Measurements from ENCODE around the gene ZMYM4.
"Not testable (repeated sequence)": the region's sequence is repeated elsewhere in the genome, so short reads cannot be mapped to it uniquely, and the experiment has no call there.

Gene ZMYM4

DNA sequence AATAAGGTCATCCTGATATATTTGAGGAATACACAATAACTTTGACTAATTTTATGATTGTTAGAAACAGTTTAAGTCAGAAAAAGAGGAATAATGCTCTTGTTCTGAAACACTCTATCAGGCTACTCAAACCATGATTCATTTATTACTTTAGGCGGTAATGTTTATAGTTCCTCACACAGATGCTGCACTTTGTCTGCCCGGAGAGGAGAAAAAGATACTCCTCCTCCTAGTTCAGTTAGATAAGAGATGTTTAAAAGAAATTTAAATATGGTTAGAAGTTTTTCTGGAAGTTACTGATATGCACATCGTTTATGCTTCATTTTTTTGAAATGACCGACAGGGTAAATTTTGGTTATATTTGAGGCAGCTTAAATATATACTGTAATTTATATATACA lies 103.0 kb downstream of the ZMYM4 start:
- no peaks in the 10 kb centered on the region for H3K27me3 ChIP-seq (replicated peaks in 2 of 5; ENCODE audit: control insufficient read depth in 4 of 5, insufficient read depth in 5 of 5, low read length in 4 of 5)
- DNase-seq, result peak in 2 of 3 donors; percentile 32 to 56
- no peaks in the 10 kb centered on the region for H3K9me3 ChIP-seq (ENCODE audit: control extremely low read depth in 1 of 5, control insufficient read depth in 4 of 5, insufficient read depth in 2 of 5, low read depth in 1 of 5, low read length in 4 of 5)
- H3K27ac ChIP-seq (ENCODE audit: insufficient read depth in 1 of 2, low read depth in 1 of 2, low read length in 2 of 2, poor library complexity in 1 of 2, severe bottlenecking in 2 of 2), result peak overlapping the region in 1 of 2 experiments; percentile 14
- no peak overlapping the region for H3K4me3 ChIP-seq (ENCODE audit: control insufficient read depth in 1 of 7, extremely low read depth in 1 of 7, insufficient read depth in 4 of 7, low read depth in 2 of 7, low read length in 6 of 7)
- ChIA-PET POLR2A (no interaction called here), CTCF (no interaction called here)
- peaks cover 0 to 5% (median 5%) of the 10 kb centered on the region in 4 experiments for H3K36me3 ChIP-seq (ENCODE audit: control insufficient read depth in 4 of 4, insufficient read depth in 4 of 4, low read length in 3 of 4)
- peaks cover 0 to 16% (median 7%) of the 10 kb centered on the region in 4 experiments for H3K4me1 ChIP-seq (ENCODE audit: control extremely low read depth in 1 of 4, control insufficient read depth in 4 of 4, insufficient read depth in 4 of 4, low read length in 3 of 4)
- no CpG with 5 or more reads among the region's 4 CpGs for WGBS (ENCODE audit: insufficient coverage)

DNA sequence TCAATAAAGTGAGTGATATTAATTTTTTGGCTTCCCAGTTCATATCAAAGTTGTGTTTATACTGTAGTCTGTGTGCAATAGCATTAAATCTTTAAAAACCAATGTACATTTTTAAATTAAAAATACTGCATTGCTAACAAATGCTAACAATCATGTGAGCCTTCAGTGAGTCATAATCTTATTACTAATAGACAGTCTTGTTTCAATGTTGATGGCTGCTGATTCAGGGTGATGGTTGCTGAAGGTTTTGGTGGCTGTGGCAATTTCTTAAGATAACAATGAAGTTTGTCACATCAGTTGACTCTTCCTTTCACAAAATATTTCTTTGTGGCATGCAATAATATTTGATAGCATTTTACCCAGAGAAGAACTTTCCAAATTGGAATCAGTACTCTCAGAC lies 109.0 kb downstream of the ZMYM4 start:
- POLR2A ChIA-PET, result no interaction called here
- CTCF ChIA-PET, result no interaction called here
- no peak for DNase-seq

DNA sequence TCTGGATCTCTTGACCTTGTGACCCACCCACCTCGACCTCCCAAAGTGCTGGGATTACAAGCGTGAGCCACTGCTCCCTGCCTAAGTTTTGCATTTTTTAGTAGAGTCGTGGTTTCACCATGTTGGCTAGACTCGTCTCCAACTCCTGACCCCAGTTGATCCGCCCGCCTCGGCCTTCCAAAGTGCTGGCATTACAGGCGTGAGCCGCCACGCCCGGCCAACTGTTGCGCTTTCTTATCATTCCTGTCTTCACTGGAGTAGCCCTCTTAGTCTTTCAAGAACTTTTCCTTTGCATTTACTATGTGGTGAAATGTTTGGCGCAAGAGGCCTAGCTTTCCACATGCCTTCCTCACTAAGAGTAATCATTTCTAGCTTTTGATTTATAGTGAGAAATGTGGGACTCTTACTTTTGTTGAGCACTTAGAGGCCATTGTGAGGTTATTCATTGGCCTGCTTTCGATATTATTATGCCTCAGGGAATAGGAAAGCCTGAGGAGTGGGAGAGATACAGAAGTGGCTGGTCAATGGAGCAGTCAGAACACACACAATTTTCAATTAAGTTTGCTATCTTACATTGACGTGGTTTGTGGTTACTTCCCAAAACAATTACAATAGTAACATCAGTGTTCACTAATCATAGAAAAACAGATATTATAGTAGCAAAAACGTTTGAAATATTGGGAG lies 111.0 kb downstream of the ZMYM4 start:
- POLR2A ChIA-PET, result no interaction called here
- H3K27ac ChIP-seq (ENCODE audit: insufficient read depth in 1 of 2, low read depth in 1 of 2, low read length in 2 of 2, poor library complexity in 1 of 2, severe bottlenecking in 2 of 2), result no peak overlapping the region

More for the DNA sequence above, 109.0 kb downstream of the ZMYM4 start:
- Histone ChIP-seq H3K36me3 (ENCODE audit: control insufficient read depth in 4 of 4, insufficient read depth in 4 of 4, low read length in 3 of 4) (peaks cover 3 to 16% (median 8%) of the 10 kb centered on the region in 4 experiments), H3K4me1 (ENCODE audit: control extremely low read depth in 1 of 4, control insufficient read depth in 4 of 4, insufficient read depth in 4 of 4, low read length in 3 of 4) (no peaks in the 10 kb centered on the region), H3K27ac (ENCODE audit: insufficient read depth in 1 of 2, low read depth in 1 of 2, low read length in 2 of 2, poor library complexity in 1 of 2, severe bottlenecking in 2 of 2) (no peak overlapping the region), H3K9me3 (ENCODE audit: control extremely low read depth in 1 of 5, control insufficient read depth in 4 of 5, insufficient read depth in 2 of 5, low read depth in 1 of 5, low read length in 4 of 5) (no peaks in the 10 kb centered on the region), H3K27me3 (replicated peaks in 2 of 5; ENCODE audit: control insufficient read depth in 4 of 5, insufficient read depth in 5 of 5, low read length in 4 of 5) (no peaks in the 10 kb centered on the region), H3K4me3 (ENCODE audit: control insufficient read depth in 1 of 7, extremely low read depth in 1 of 7, insufficient read depth in 4 of 7, low read depth in 2 of 7, low read length in 6 of 7) (no peak overlapping the region)

DNA sequence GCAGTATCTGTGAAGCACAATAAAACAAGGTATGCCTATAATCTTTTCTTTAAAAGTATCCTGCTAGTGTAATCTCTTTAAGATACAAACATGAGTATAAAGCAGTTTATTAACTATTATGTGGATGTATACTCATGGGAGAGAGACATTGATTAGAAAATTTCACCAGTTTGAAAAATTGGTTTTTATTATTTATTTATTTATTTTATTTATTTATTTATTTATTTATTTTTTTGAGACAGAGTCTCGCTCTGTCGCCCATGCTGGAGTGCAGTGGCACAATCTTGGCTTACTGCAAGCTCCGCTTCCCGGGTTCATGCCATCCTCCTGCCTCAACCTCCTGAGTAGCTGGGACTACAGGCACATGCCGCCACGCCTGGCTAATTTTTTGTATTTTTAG lies 111.6 kb downstream of the ZMYM4 start:
- H3K27ac ChIP-seq (ENCODE audit: insufficient read depth in 1 of 2, low read depth in 1 of 2, low read length in 2 of 2, poor library complexity in 1 of 2, severe bottlenecking in 2 of 2); CTCF ChIA-PET; H3K27me3 ChIP-seq (replicated peaks in 2 of 5; ENCODE audit: control insufficient read depth in 4 of 5, insufficient read depth in 5 of 5, low read length in 4 of 5); H3K9me3 ChIP-seq (ENCODE audit: control extremely low read depth in 1 of 5, control insufficient read depth in 4 of 5, insufficient read depth in 2 of 5, low read depth in 1 of 5, low read length in 4 of 5); DNase-seq; H3K4me3 ChIP-seq (ENCODE audit: control insufficient read depth in 1 of 7, extremely low read depth in 1 of 7, insufficient read depth in 4 of 7, low read depth in 2 of 7, low read length in 6 of 7); H3K4me1 ChIP-seq (ENCODE audit: control extremely low read depth in 1 of 4, control insufficient read depth in 4 of 4, insufficient read depth in 4 of 4, low read length in 3 of 4): not testable (repeated sequence)
- peaks cover 3 to 16% (median 11%) of the 10 kb centered on the region in 4 experiments for H3K36me3 ChIP-seq (ENCODE audit: control insufficient read depth in 4 of 4, insufficient read depth in 4 of 4, low read length in 3 of 4)
- POLR2A ChIA-PET, result interaction anchor here (0.7 kb wide), 1 partner anchor 23 kb away, joined by 5 read pairs; no protein-coding TSS in a partner anchor
- WGBS (ENCODE audit: insufficient coverage), result 93% methylated on average over 5 of the region's 6 CpGs

More for the DNA sequence above, 111.0 kb downstream of the ZMYM4 start:
- Histone ChIP-seq H3K9me3 (ENCODE audit: control extremely low read depth in 1 of 5, control insufficient read depth in 4 of 5, insufficient read depth in 2 of 5, low read depth in 1 of 5, low read length in 4 of 5) (no peaks in the 10 kb centered on the region), H3K4me3 (ENCODE audit: control insufficient read depth in 1 of 7, extremely low read depth in 1 of 7, insufficient read depth in 4 of 7, low read depth in 2 of 7, low read length in 6 of 7) (no peak overlapping the region), H3K27me3 (replicated peaks in 2 of 5; ENCODE audit: control insufficient read depth in 4 of 5, insufficient read depth in 5 of 5, low read length in 4 of 5) (no peaks in the 10 kb centered on the region), H3K4me1 (ENCODE audit: control extremely low read depth in 1 of 4, control insufficient read depth in 4 of 4, insufficient read depth in 4 of 4, low read length in 3 of 4) (no peaks in the 10 kb centered on the region), H3K36me3 (ENCODE audit: control insufficient read depth in 4 of 4, insufficient read depth in 4 of 4, low read length in 3 of 4) (peaks cover 3 to 16% (median 8%) of the 10 kb centered on the region in 4 experiments)
- WGBS (ENCODE audit: insufficient coverage), result 99% methylated on average over 12 of the region's 16 CpGs
- DNase-seq, result no peak
- CTCF ChIA-PET, result no interaction called here

GRCh38 chr1:35382107-35382506 lies 113.6 kb downstream of the ZMYM4 start:
- WGBS (ENCODE audit: insufficient coverage), result no CpG with 5 or more reads among the region's 4 CpGs
- H3K9me3 ChIP-seq (ENCODE audit: control extremely low read depth in 1 of 5, control insufficient read depth in 4 of 5, insufficient read depth in 2 of 5, low read depth in 1 of 5, low read length in 4 of 5), result no peaks in the 10 kb centered on the region
- no peaks in the 10 kb centered on the region for H3K4me1 ChIP-seq (ENCODE audit: control extremely low read depth in 1 of 4, control insufficient read depth in 4 of 4, insufficient read depth in 4 of 4, low read length in 3 of 4)
- H3K36me3 ChIP-seq (ENCODE audit: control insufficient read depth in 4 of 4, insufficient read depth in 4 of 4, low read length in 3 of 4), result peaks cover 8 to 31% (median 21%) of the 10 kb centered on the region in 4 experiments
- DNase-seq, result no peak
- CTCF ChIA-PET, result no interaction called here
- H3K27ac ChIP-seq (ENCODE audit: insufficient read depth in 1 of 2, low read depth in 1 of 2, low read length in 2 of 2, poor library complexity in 1 of 2, severe bottlenecking in 2 of 2), result no peak overlapping the region
- no peaks in the 10 kb centered on the region for H3K27me3 ChIP-seq (replicated peaks in 2 of 5; ENCODE audit: control insufficient read depth in 4 of 5, insufficient read depth in 5 of 5, low read length in 4 of 5)
- POLR2A ChIA-PET, result no interaction called here
- no peak overlapping the region for H3K4me3 ChIP-seq (ENCODE audit: control insufficient read depth in 1 of 7, extremely low read depth in 1 of 7, insufficient read depth in 4 of 7, low read depth in 2 of 7, low read length in 6 of 7)

DNA sequence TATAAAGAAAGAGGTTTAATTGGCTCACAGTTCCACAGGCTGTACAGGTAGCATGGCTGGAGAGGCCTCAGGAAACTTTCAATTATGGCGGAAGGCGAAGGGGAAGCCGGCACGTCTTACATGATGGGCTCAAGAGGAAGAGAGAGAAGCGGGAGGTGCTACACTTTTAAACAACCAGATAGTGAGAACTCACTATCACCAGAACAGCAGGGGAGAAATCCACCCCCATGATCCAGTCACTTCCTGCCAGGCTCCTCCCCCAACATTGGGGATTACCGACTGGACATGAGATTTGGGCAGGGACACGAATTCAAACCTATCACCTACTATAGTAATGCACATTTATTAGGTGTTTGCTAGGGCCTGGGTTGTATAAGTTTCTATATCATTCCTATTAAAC lies 117.8 kb downstream of the ZMYM4 start:
- CTCF ChIA-PET, result no interaction called here
- H3K36me3 ChIP-seq (ENCODE audit: control insufficient read depth in 4 of 4, insufficient read depth in 4 of 4, low read length in 3 of 4), result peaks cover 20 to 53% (median 33%) of the 10 kb centered on the region in 4 experiments

DNA sequence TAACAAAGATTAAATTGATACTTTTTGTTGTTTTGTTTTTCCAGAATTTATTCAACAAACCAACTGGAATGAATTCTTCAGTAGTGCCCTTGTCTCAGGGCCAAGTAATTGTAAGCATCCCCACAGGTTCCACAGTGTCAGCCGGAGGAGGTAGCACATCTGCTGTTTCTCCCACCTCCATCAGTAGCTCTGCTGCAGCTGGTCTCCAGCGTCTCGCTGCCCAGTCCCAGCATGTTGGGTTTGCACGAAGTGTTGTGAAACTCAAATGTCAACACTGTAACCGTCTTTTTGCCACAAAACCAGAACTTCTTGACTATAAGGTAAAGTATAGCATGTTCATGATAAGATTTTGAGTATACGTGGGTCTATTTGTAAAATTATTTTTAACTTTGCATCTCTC lies 118.5 kb downstream of the ZMYM4 start:
- H3K9me3 ChIP-seq (ENCODE audit: control extremely low read depth in 1 of 5, control insufficient read depth in 4 of 5, insufficient read depth in 2 of 5, low read depth in 1 of 5, low read length in 4 of 5), result no peaks in the 10 kb centered on the region
- peaks cover 20 to 51% (median 32%) of the 10 kb centered on the region in 4 experiments for H3K36me3 ChIP-seq (ENCODE audit: control insufficient read depth in 4 of 4, insufficient read depth in 4 of 4, low read length in 3 of 4)
- no peaks in the 10 kb centered on the region for H3K4me1 ChIP-seq (ENCODE audit: control extremely low read depth in 1 of 4, control insufficient read depth in 4 of 4, insufficient read depth in 4 of 4, low read length in 3 of 4)
- no peak for DNase-seq
- no peak overlapping the region for H3K4me3 ChIP-seq (ENCODE audit: control insufficient read depth in 1 of 7, extremely low read depth in 1 of 7, insufficient read depth in 4 of 7, low read depth in 2 of 7, low read length in 6 of 7)
- H3K27ac ChIP-seq (ENCODE audit: insufficient read depth in 1 of 2, low read depth in 1 of 2, low read length in 2 of 2, poor library complexity in 1 of 2, severe bottlenecking in 2 of 2), result no peak overlapping the region
- POLR2A ChIA-PET, result no interaction called here
- 86% methylated on average over 1 of the region's 6 CpGs for WGBS (ENCODE audit: insufficient coverage)
- H3K27me3 ChIP-seq (replicated peaks in 2 of 5; ENCODE audit: control insufficient read depth in 4 of 5, insufficient read depth in 5 of 5, low read length in 4 of 5), result no peaks in the 10 kb centered on the region
- CTCF ChIA-PET, result no interaction called here

More for the DNA sequence above, 117.8 kb downstream of the ZMYM4 start:
- no peak overlapping the region for H3K27ac ChIP-seq (ENCODE audit: insufficient read depth in 1 of 2, low read depth in 1 of 2, low read length in 2 of 2, poor library complexity in 1 of 2, severe bottlenecking in 2 of 2)
- H3K9me3 ChIP-seq (ENCODE audit: control extremely low read depth in 1 of 5, control insufficient read depth in 4 of 5, insufficient read depth in 2 of 5, low read depth in 1 of 5, low read length in 4 of 5), result no peaks in the 10 kb centered on the region
- POLR2A ChIA-PET, result no interaction called here
- no peak for DNase-seq
- no peak overlapping the region for H3K4me3 ChIP-seq (ENCODE audit: control insufficient read depth in 1 of 7, extremely low read depth in 1 of 7, insufficient read depth in 4 of 7, low read depth in 2 of 7, low read length in 6 of 7)
- WGBS (ENCODE audit: insufficient coverage), result no CpG with 5 or more reads among the region's 7 CpGs
- H3K27me3 ChIP-seq (replicated peaks in 2 of 5; ENCODE audit: control insufficient read depth in 4 of 5, insufficient read depth in 5 of 5, low read length in 4 of 5), result no peaks in the 10 kb centered on the region
- H3K4me1 ChIP-seq (ENCODE audit: control extremely low read depth in 1 of 4, control insufficient read depth in 4 of 4, insufficient read depth in 4 of 4, low read length in 3 of 4), result no peaks in the 10 kb centered on the region

All from common myeloid progenitor, CD34-positive (primary cell).